ENCODE measurements around the gene SUSD6.
"Not testable (repeated sequence)": the region's sequence is repeated elsewhere in the genome, so short reads cannot be mapped to it uniquely, and the experiment has no call there.

Gene SUSD6

DNA sequence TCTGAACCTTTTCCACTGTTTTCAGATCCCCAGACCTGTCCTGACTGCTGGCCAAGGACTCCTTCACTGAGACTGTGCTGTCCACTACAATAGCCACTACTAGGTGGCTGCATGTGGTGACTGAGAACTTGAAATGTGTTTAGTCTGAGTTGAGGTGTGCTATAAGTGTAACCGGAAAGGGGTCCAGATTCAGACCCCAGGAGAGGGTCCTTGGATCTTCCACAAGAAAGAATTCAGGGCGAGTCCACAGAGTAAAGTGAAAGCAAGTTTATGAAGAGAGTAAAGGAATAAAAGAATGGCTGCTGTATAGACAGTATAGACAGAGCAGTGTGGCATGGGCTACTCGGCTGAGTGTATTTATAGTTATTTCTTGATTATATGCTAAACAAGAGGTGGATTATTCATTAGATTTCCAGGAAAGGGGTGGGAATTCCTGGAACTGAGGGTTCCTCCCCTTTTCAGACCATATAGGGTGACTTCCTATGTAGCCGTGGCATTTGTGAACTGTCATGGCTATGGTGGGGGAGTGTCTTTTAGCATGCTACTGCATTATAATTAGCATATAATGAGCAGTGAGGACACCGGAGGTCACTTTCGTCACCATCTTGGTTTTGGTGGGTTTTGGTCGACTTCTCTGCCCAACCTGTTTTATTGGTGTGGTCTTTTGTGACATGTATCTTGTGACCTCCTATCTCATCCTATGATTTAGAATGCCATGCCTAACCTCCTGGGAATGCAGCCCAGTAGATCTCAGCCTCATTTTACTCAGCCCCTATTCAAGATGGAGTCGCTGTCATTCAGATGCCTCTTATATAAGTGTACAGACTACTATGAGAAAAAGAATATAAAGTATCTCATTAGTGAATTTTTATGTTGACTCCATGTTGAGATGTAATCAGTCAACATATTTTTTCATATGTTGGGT, 85.5 kb downstream of the SUSD6 start:
- no peak for TF ChIP-seq CTCF (conservative IDR thresholded peaks at IDR 0.05)
- peak overlapping the region; percentile 77 for H3K27ac ChIP-seq

DNA sequence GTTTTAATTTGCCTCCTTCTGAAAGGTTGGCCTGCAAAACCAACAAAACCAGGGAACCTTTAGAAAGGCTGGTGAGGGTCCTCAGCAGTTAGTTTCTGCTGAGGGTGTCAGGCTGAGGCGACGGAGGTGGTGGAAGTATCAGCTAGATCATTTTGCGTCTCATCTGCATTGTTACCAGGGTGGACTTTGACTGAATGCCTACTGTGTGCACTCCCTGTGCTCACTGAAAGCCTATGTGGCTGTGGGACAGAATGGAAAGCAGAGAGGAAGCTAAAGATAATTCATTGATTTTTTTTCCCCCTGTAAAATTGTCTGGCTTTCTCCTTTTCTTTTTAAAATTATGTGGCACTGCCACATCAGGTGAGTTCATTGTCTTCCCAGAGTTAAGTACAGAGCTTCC, 87.2 kb downstream of the SUSD6 start:
- TF ChIP-seq CTCF (conservative IDR thresholded peaks at IDR 0.05) = no peak
- H3K27ac ChIP-seq = peak overlapping the region; percentile 77; the same call in 1 of the 2 replicates

DNA sequence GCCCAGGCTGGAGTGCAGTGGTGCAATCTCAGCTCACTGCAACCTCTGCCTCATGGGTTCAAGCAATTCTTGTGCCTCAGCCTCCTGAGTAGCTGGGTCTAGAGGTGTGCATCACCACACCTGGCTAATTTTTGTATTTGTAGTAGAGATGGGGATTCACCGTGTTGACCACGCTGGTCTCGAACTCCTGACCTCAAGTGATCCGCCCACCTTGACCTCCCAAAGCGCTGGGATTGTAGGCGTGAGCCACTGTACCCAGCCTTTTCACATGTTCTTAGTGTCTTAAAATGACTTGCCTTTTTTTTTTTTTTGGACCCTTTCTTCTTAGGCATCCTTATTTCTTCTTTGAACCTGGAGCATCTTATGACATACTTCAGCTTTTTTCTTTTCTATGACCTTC, 87.8 kb downstream of the SUSD6 start:
- not testable (repeated sequence) for H3K27ac ChIP-seq

DNA sequence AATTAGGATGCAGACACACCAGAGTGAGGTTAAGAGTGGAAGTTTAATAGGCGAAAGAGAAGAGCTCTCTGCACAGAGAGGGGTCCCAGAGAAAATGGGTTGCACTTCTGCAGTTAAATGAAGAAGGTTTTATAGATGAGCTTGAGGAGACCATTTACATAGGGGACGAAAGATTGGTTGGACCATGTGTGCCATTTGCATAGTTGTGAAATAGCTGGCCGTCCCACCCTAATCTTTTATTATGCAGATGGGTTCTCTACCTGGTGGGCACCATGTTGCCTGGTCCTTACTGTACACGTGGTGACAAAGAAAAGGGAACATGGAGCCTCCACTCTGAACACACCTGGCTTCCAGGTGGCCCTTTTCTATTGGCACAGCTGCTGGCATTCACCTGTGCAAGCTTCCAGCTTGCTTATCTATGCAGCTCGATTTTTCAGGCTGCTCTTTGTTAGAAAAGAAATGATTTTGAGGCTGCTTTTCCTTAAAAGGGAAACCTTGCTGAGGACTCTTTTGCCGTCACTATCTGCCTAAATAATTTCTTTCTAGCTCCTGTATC, 88.4 kb downstream of the SUSD6 start:
- no peak for TF ChIP-seq CTCF (conservative IDR thresholded peaks at IDR 0.05)
- H3K27ac ChIP-seq = no peak overlapping the region

DNA sequence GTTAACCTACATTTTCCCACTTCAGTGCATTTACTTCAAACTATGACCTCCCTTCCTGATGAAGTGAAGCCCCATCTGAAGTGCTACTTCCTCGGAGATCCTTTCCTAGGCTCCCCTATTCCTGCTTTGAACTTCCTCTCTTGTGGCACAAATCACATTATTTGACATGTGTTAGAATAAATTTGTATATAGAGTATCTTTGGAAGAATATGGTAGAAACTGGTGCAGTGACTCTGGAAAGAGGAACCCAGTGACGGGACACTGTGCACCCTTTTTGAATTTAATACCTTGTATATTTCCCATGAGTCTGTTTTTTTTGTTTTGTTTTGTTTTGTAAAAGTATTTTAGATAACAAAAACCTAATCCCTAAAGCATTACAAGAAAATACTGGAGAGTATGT, 89.2 kb downstream of the SUSD6 start:
- no peak for TF ChIP-seq CTCF (conservative IDR thresholded peaks at IDR 0.05)
- H3K27ac ChIP-seq = no peak overlapping the region

DNA sequence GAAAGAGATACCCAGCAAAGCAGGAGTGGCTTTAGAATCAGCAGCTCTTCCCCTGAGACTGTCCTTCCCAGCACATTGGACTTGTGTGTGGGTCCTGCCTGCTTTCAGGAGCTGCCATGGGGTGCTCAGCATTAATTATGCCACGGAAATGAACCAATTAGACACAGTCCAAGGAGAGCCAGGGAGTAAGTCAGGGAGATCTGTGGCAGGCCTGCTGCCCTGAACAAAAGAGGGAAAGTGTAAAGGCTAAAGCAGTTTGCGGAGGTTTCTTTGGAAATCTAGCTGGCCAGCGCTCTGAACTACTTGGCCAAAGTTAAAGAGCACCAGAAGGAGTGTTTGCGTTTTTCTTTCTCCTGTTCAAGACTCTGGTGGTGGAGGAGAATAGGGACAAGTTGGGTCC, 89.9 kb downstream of the SUSD6 start:
- TF ChIP-seq CTCF (conservative IDR thresholded peaks at IDR 0.05) = no peak
- H3K27ac ChIP-seq = no peak overlapping the region

GRCh38 chr14:69701857-69702256, 90.5 kb downstream of the SUSD6 start:
- no peak for TF ChIP-seq CTCF (conservative IDR thresholded peaks at IDR 0.05)
- no peak overlapping the region for H3K27ac ChIP-seq

All from VCaP (cell line).